Measurements from ENCODE around the gene PCDHGB5.

The PCDHGB5 gene

DNA sequence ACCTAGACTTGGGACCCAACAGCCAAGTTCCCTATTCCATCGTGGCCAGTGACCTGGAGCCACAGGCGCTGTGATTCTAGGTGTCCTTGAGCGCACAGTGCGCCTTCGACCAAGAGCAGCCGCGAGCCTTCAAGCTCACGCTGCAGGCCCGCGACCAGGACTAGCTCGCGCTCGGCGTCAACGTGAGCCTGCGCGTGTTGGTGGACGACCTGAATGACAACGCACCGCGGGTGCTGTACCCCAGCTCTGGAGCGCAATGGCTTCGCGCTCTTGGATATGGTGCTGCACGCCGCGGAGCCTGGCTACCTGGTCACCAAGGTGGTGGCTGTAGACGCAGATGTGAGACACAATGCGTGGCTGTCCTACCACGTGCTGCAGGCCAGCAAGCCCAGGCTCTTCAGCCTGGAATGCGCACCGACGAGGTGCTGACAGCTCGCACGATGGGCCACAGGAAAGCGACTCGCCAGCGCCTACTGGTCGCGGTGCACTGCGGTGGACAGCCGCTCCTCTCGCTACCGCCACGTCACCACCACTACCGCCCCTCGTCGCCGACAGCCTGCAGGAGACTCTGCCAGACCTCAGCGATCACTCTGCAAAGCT is 43.9 kb downstream of the PCDHGB5 start:
- no peak for DNase-seq (ENCODE audit: low read depth)

Data from T follicular helper cell (primary cell).